Measurements from ENCODE around the gene RELN. TPM values are rescaled to one million over a fixed set of nuclear protein-coding genes. Genes with fewer than 3 reads are reported as not detected.

Gene RELN
- total and polyA plus RNA-seq, 9 of the 15 experiments (the other 6 are each of a cell fraction or from before 2014, with no cell fraction given), result 12.9 to 43.2 (median 18.1) TPM

DNA sequence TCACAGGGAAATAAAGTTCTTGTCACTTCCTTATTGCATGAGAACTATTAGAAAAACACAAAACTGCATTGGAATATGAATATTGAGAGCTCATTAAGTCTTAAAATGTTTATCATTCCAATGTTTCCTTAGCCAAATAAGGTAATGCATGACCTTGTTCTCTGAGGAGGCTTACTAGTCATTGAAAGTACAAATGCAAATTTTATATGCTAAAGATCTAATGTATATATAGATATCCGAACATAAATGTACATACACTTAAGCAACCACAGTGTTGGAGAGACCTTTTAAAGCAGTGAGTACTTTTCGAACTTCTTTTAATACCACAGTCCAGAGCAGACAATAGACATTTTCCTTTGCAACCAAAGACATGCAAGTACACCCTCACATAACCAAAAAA lies 96.1 kb downstream of the RELN start:
- H3K27ac ChIP-seq (ENCODE audit: extremely low read depth, low read depth, low read length), result no peak overlapping the region
- ATAC-seq, result no peak
- TF ChIP-seq PCBP2 (IDR thresholded peaks at IDR 0.05; ENCODE audit: low read depth, low read length, poor library complexity, severe bottlenecking), result no peak
- no peak for TF ChIP-seq ZNF224 (CRISPR knock-in tag; IDR thresholded peaks at IDR 0.05)
- TF ChIP-seq TSC22D4 (tag; IDR thresholded peaks at IDR 0.05), result no peak
- no peak for TF ChIP-seq WHSC1 (IDR thresholded peaks at IDR 0.05; ENCODE audit: low read length)
- TF ChIP-seq HNRNPH1 (optimal IDR thresholded peaks at IDR 0.05; ENCODE audit: low read depth, low read length), result no peak
- no peak for TF ChIP-seq ZNF197 (CRISPR knock-in tag; IDR thresholded peaks at IDR 0.05; ENCODE audit: low read depth)
- TF ChIP-seq ZNF717 (CRISPR knock-in tag; IDR thresholded peaks at IDR 0.05), result no peak
- no peak for TF ChIP-seq EZH2 (IDR thresholded peaks at IDR 0.05; ENCODE audit: borderline replicate concordance, low read depth, low read length)
- TF ChIP-seq STAG1 (CRISPR knock-in tag; IDR thresholded peaks at IDR 0.05; ENCODE audit: borderline replicate concordance), result no peak
- TF ChIP-seq, protein P1, sequence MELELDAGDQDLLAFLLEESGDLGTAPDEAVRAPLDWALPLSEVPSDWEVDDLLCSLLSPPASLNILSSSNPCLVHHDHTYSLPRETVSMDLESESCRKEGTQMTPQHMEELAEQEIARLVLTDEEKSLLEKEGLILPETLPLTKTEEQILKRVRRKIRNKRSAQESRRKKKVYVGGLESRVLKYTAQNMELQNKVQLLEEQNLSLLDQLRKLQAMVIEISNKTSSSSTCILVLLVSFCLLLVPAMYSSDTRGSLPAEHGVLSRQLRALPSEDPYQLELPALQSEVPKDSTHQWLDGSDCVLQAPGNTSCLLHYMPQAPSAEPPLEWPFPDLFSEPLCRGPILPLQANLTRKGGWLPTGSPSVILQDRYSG (tag; conservative IDR thresholded peaks at IDR 0.05; ENCODE audit: low read depth), result no peak
- TF ChIP-seq, protein P2, sequence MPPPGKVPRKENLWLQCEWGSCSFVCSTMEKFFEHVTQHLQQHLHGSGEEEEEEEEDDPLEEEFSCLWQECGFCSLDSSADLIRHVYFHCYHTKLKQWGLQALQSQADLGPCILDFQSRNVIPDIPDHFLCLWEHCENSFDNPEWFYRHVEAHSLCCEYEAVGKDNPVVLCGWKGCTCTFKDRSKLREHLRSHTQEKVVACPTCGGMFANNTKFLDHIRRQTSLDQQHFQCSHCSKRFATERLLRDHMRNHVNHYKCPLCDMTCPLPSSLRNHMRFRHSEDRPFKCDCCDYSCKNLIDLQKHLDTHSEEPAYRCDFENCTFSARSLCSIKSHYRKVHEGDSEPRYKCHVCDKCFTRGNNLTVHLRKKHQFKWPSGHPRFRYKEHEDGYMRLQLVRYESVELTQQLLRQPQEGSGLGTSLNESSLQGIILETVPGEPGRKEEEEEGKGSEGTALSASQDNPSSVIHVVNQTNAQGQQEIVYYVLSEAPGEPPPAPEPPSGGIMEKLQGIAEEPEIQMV (tag; conservative IDR thresholded peaks at IDR 0.05; ENCODE audit: low read depth), result no peak
- TF ChIP-seq CHD2 (IDR thresholded peaks at IDR 0.05; ENCODE audit: low read depth, low read length), result no peak
- no peak for TF ChIP-seq TAF15 (IDR thresholded peaks at IDR 0.05; ENCODE audit: low read depth, low read length)
- no peak for TF ChIP-seq SPI1 (IDR thresholded peaks at IDR 0.05; ENCODE audit: borderline replicate concordance, low read depth, low read length)
- no peaks in the 10 kb centered on the region; the same call in 2 of the 3 replicates for H3K79me2 ChIP-seq (ENCODE audit: control insufficient read depth, insufficient read depth, low read length)
- H4K20me1 ChIP-seq (replicated peaks; ENCODE audit: control insufficient read depth, insufficient read depth, low read length), result no peaks in the 10 kb centered on the region
- no peak for DNase-seq (ENCODE audit: extremely low read depth in 1 of 4, low spot score in 3 of 4)
- H3K4me3 ChIP-seq, result no peak overlapping the region
- ChIA-PET POLR2A (no interaction called here), CTCF (ENCODE audit: low intra/inter-chr PET ratio) (no interaction called here)
- 53% methylated on average over 2 of the region's 2 CpGs for WGBS (ENCODE audit: insufficient coverage, low coverage, missing lambda C conversion rate)
- no peak overlapping the region for H3K9ac ChIP-seq (ENCODE audit: insufficient read depth in 1 of 2, low read depth in 2 of 2, low read length in 2 of 2)
- no peak overlapping the region for H3K4me2 ChIP-seq (ENCODE audit: insufficient read depth, low read length)
- intact Hi-C loops (cut with micrococcal nuclease), result no loop called here
- no peaks in the 10 kb centered on the region; the same call in 1 of the 2 replicates for H3K9me3 ChIP-seq (replicated peaks; ENCODE audit: control insufficient read depth, insufficient read depth, low read depth, low read length)
- FAIRE-seq, result no peak
- in situ Hi-C loops (cut with MboI), result no loop called here
- no TSS peak for BruUV-seq (replicated peaks)
- H3K27me3 ChIP-seq (ENCODE audit: control insufficient read depth in 2 of 2, insufficient read depth in 2 of 2, low read length in 2 of 2), result no peaks in the 10 kb centered on the region
- H2AFZ ChIP-seq (ENCODE audit: low read depth, low read length), result no peak overlapping the region
- H3K36me3 ChIP-seq (ENCODE audit: control insufficient read depth, insufficient read depth, low read length), result peaks cover 4% of the 10 kb centered on the region; the same call in 1 of the 3 replicates
- no peaks in the 10 kb centered on the region for H3K9me1 ChIP-seq (ENCODE audit: control insufficient read depth, insufficient read depth, low read length)
- H3K4me1 ChIP-seq (replicated peaks in 1 of 2; ENCODE audit: control insufficient read depth in 2 of 2, insufficient read depth in 2 of 2, low read length in 2 of 2), result peaks cover 4 to 13% of the 10 kb centered on the region in 2 experiments; a peak in 3 of 5 replicates
